H9 (cell line): ENCODE data around the gene CASQ1. TPM values are rescaled to one million over a fixed set of nuclear protein-coding genes. Genes with fewer than 3 reads are reported as not detected.

ENCODE experiments used
- DNase-seq: peaks from one replicate; pipeline ENCODE4 v3.0.0-alpha.2; 2017
- H2AFZ ChIP-seq: one replicate; pipeline ENCODE4 v1.6.1; 2013; ENCODE audit warnings: mild to moderate bottlenecking, low read length, control low read depth, moderate library complexity
- H2AK5ac ChIP-seq: 2 replicates; pipeline ENCODE4 v1.6.1; 2013; ENCODE audit warnings: low read length, control low read depth, mixed read lengths; ENCODE audit not compliant: insufficient read length
- H2BK120ac ChIP-seq: one replicate; pipeline ENCODE4 v1.6.1; 2013; ENCODE audit warnings: low read depth, mild to moderate bottlenecking, low read length, control low read depth, inconsistent platforms; ENCODE audit not compliant: poor library complexity, severe bottlenecking
- H2BK12ac ChIP-seq: 2 replicates; pipeline ENCODE4 v1.6.1; 2013; ENCODE audit warnings: low read length, control low read depth, mixed read lengths, low read depth; ENCODE audit not compliant: insufficient read length
- H2BK15ac ChIP-seq: 2 replicates; pipeline ENCODE4 v1.6.1; 2013; ENCODE audit warnings: low read depth, low read length, control low read depth
- H2BK20ac ChIP-seq: one replicate; pipeline ENCODE4 v1.6.1; 2013; ENCODE audit warnings: low read depth, mild to moderate bottlenecking, low read length, control low read depth, inconsistent platforms; ENCODE audit not compliant: poor library complexity, severe bottlenecking
- H2BK5ac ChIP-seq: 2 replicates; pipeline ENCODE4 v1.6.1; 2013; ENCODE audit warnings: low read length, control low read depth, mixed read lengths; ENCODE audit not compliant: insufficient read length
- H3K14ac ChIP-seq: 2 replicates; pipeline ENCODE4 v1.6.1; 2013; ENCODE audit warnings: low read length, control low read depth; ENCODE audit not compliant: insufficient read depth
- H3K18ac ChIP-seq: 2 replicates; pipeline ENCODE4 v1.6.1; 2013; ENCODE audit warnings: low read depth, mild to moderate bottlenecking, mixed read lengths, low read length, control low read depth; ENCODE audit not compliant: insufficient read length
- H3K23ac ChIP-seq: 2 replicates; pipeline ENCODE4 v1.6.1; 2013; ENCODE audit warnings: low read length, control low read depth, mixed read lengths, low read depth; ENCODE audit not compliant: insufficient read length
- H3K23me2 ChIP-seq: 2 replicates; pipeline ENCODE4 v1.6.1; 2013; ENCODE audit warnings: low read depth, mild to moderate bottlenecking, mixed read lengths, low read length, control low read depth; ENCODE audit not compliant: insufficient read length, poor library complexity, severe bottlenecking
- H3K27ac ChIP-seq: 2 replicates; pipeline ENCODE4 v1.5.1; 2013; ENCODE audit warnings: low read length, control low read depth, mixed read lengths, low read depth; ENCODE audit not compliant: insufficient read length
- H3K27me3 ChIP-seq: 2 replicates; pipeline ENCODE4 v1.6.1; 2013; ENCODE audit warnings: low read length, control low read depth, inconsistent platforms; ENCODE audit not compliant: insufficient read depth
- H3K4ac ChIP-seq: 2 replicates; pipeline ENCODE4 v1.6.1; 2013; ENCODE audit warnings: low read depth, mild to moderate bottlenecking, control low read depth, inconsistent platforms, low read length, moderate library complexity
- H3K4me1 ChIP-seq: 2 replicates; pipeline ENCODE4 v1.6.1; 2013; ENCODE audit warnings: low read length, control low read depth, inconsistent platforms; ENCODE audit not compliant: insufficient read depth
- H3K4me2 ChIP-seq: 2 replicates; pipeline ENCODE4 v1.6.1; 2013; ENCODE audit warnings: low read length, control low read depth, mixed read lengths; ENCODE audit not compliant: insufficient read length, insufficient read depth
- H3K56ac ChIP-seq: 2 replicates; pipeline ENCODE4 v1.6.1; 2013; ENCODE audit warnings: low read depth, mild to moderate bottlenecking, mixed read lengths, low read length, control low read depth; ENCODE audit not compliant: insufficient read length
- H3K79me1 ChIP-seq: 2 replicates; pipeline ENCODE4 v1.6.1; 2013; ENCODE audit warnings: low read depth, mild to moderate bottlenecking, moderate library complexity, low read length, control low read depth, inconsistent platforms; ENCODE audit not compliant: insufficient read depth, poor library complexity, severe bottlenecking
- H3K79me2 ChIP-seq: 2 replicates; pipeline ENCODE4 v1.6.1; 2013; ENCODE audit warnings: low read length, control low read depth, inconsistent platforms; ENCODE audit not compliant: insufficient read depth
- H3K9ac ChIP-seq: 2 replicates; pipeline ENCODE4 v1.6.1; 2013; ENCODE audit warnings: low read length, control low read depth, mixed read lengths; ENCODE audit not compliant: insufficient read length; ENCODE audit errors: extremely low read depth
- H3K9me3 ChIP-seq: one replicate; pipeline ENCODE4 v1.6.1; 2013; ENCODE audit warnings: low read depth, low read length, inconsistent platforms; ENCODE audit not compliant: control insufficient read depth
- H3T11ph ChIP-seq: one replicate; pipeline ENCODE4 v1.6.1; 2013; ENCODE audit warnings: mild to moderate bottlenecking, low read length, control low read depth, inconsistent platforms
- H4K20me1 ChIP-seq: one replicate; pipeline ENCODE4 v1.6.1; 2013; ENCODE audit not compliant: control insufficient read depth, insufficient read length, insufficient read depth
- H4K5ac ChIP-seq: 2 replicates; pipeline ENCODE4 v1.6.1; 2013; ENCODE audit warnings: low read depth, mild to moderate bottlenecking, mixed read lengths, low read length, control low read depth; ENCODE audit not compliant: insufficient read length
- H4K8ac ChIP-seq: replicated peaks from 2 replicates; pipeline ENCODE4 v1.6.1; 2013; ENCODE audit warnings: low read length, control low read depth, mixed read lengths, low read depth; ENCODE audit not compliant: insufficient read length
- H4K91ac ChIP-seq: 2 replicates; pipeline ENCODE4 v1.6.1; 2013; ENCODE audit warnings: low read depth, mild to moderate bottlenecking, moderate library complexity, mixed read lengths, low read length, control low read depth; ENCODE audit not compliant: insufficient read length
- H3K27ac Mint-ChIP-seq, 3 experiments: 2 replicates in 2 of 3; 3 replicates in 1 of 3; pipeline ENCODE4 v1.8.0; 2020 to 2021; ENCODE audit warnings: mixed read lengths in 3 of 3, mild to moderate bottlenecking in 1 of 3, moderate library complexity in 1 of 3
- H3K27me3 Mint-ChIP-seq: 2 replicates; pipeline ENCODE4 v1.8.0; 2021; ENCODE audit warnings: low read depth, mild to moderate bottlenecking, moderate library complexity, mixed read lengths
- H3K36me3 Mint-ChIP-seq, 3 experiments: 2 replicates in 2 of 3; 3 replicates in 1 of 3; pipeline ENCODE4 v1.8.0; 2020 to 2021; ENCODE audit warnings: low read depth in 3 of 3, mixed read lengths in 3 of 3; ENCODE audit not compliant: insufficient read depth in 1 of 3
- H3K4me1 Mint-ChIP-seq, 2 experiments: 2 replicates each; pipeline ENCODE4 v1.8.0; 2020; ENCODE audit warnings: mixed read lengths in 2 of 2
- H3K4me3 Mint-ChIP-seq, 2 experiments: 2 replicates in 1 of 2; 3 replicates in 1 of 2; pipeline ENCODE4 v1.8.0; 2020 to 2021; ENCODE audit warnings: mild to moderate bottlenecking in 2 of 2, mixed read lengths in 2 of 2, moderate library complexity in 1 of 2
- H3K9me3 Mint-ChIP-seq, 2 experiments: 2 replicates in 1 of 2; 3 replicates in 1 of 2; pipeline ENCODE4 v1.8.0; 2020; ENCODE audit warnings: mild to moderate bottlenecking in 2 of 2, mixed read lengths in 2 of 2, moderate library complexity in 1 of 2
- CTCF ChIP-seq: fragments of 200-600 bp; sonication (generic); conservative IDR thresholded peaks from 3 replicates; pipeline ENCODE4 v1.8.0; 2021; ENCODE audit warnings: antibody characterized with exemption, mild to moderate bottlenecking
- WGBS: extraction: QIAGEN DNeasy Blood & Tissue Kit; methylation state at CpG from one replicate; pipeline ENCODE4 v1.1.7; 2013; ENCODE audit warnings: missing lambda C conversion rate, low lambda C conversion rate, mixed read lengths; ENCODE audit not compliant: insufficient read length; ENCODE audit errors: extremely low coverage; 5-methylcytosine and 5-hydroxymethylcytosine counted together
- total RNA-seq: library from RNA; stranded (reverse); gene quantifications from 2 replicates; pipeline ENCODE4 v1.2.1, GENCODE V29; 2021

Gene CASQ1
- total RNA-seq, 1 experiment from 2014 or later, result 0.55 TPM

GRCh38 chr1:160247053-160247452 lies 56.7 kb downstream of the CASQ1 start:
- Histone ChIP-seq H3K9ac (no peak overlapping the region), H2BK15ac (no peak overlapping the region), H4K8ac (no peak overlapping the region), H3K79me1 (peaks cover 5% of the 10 kb centered on the region), H2AFZ (no peak overlapping the region), H3K27ac (no peak overlapping the region), H3T11ph (no peak overlapping the region), H3K23me2 (no peaks in the 10 kb centered on the region), H3K23ac (no peak overlapping the region), H3K14ac (no peak overlapping the region), H4K20me1 (no peaks in the 10 kb centered on the region), H3K18ac (no peak overlapping the region), H2BK20ac (no peak overlapping the region), H2BK5ac (no peak overlapping the region), H2BK12ac (no peak overlapping the region), H3K4me2 (no peak overlapping the region), H4K5ac (no peak overlapping the region), H3K4ac (no peak overlapping the region), H2AK5ac (no peak overlapping the region), H3K56ac (no peak overlapping the region), H3K4me1 (no peaks in the 10 kb centered on the region), H2BK120ac (no peak overlapping the region), H3K27me3 (no peaks in the 10 kb centered on the region), H4K91ac (no peak overlapping the region), H3K9me3 (no peaks in the 10 kb centered on the region), H3K79me2 (peaks cover 7% of the 10 kb centered on the region; the same call in 1 of the 2 replicates)
- Mint-ChIP-seq H3K4me3 (no peak overlapping the region), H3K4me1 (peaks cover 5 to 14% of the 10 kb centered on the region in 2 experiments), H3K9me3 (no peaks in the 10 kb centered on the region), H3K36me3 (peaks cover 2 to 36% (median 31%) of the 10 kb centered on the region in 3 experiments; a peak in 5 of 7 replicates), H3K27me3 (no peaks in the 10 kb centered on the region), H3K27ac (peak overlapping the region in 2 of 3 experiments; percentile 35 to 49; a peak in 2 of 7 replicates)
- no CpG with 5 or more reads among the region's 1 CpG for WGBS
- TF ChIP-seq CTCF, result no peak
- DNase-seq, result no peak
